NCI-H1694 (cell line): ENCODE data around the gene LCK.
"Not testable (repeated sequence)": the region's sequence is repeated elsewhere in the genome, so short reads cannot be mapped to it uniquely, and the experiment has no call there.

Experiments
- DNase-seq: peaks from one replicate; lab custom pipeline; 2025; lab: John Stamatoyannopoulos, UW

The LCK gene

GRCh38 chr1:32274646-32275340 lies 23.7 kb downstream of the LCK start:
- DNase-seq = no peak

GRCh38 chr1:32275424-32275823 lies 24.4 kb downstream of the LCK start:
- no peak for DNase-seq

- DNase-seq = no peak
These were observed 25.1 kb downstream of the LCK start for GRCh38 chr1:32276032-32276782.

GRCh38 chr1:32284777-32285176 lies 33.7 kb downstream of the LCK start:
- not testable (repeated sequence) for DNase-seq

- no peak for DNase-seq
These were observed 34.6 kb downstream of the LCK start for GRCh38 chr1:32285658-32286057.

- no peak for DNase-seq
These were observed 35.7 kb downstream of the LCK start for GRCh38 chr1:32286763-32287162.

GRCh38 chr1:32289256-32289655 lies 38.2 kb downstream of the LCK start:
- DNase-seq = no peak

- no peak for DNase-seq
These were observed 40.2 kb downstream of the LCK start for GRCh38 chr1:32291145-32291707.

GRCh38 chr1:32291708-32292538 lies 40.9 kb downstream of the LCK start, which contains the start of gene HDAC1:
Gene HDAC1 (plus strand): TSS chr1:32292083. CDS start chr1:32292170, 87 bp downstream.
- DNase-seq = peak; percentile 68

GRCh38 chr1:32298211-32298610 lies 47.1 kb downstream of the LCK start:
- not testable (repeated sequence) for DNase-seq

GRCh38 chr1:32299327-32299726 lies 48.3 kb downstream of the LCK start:
- DNase-seq = no peak

GRCh38 chr1:32303358-32303757 lies 52.3 kb downstream of the LCK start:
- DNase-seq = no peak

- no peak for DNase-seq
These were observed 53.0 kb downstream of the LCK start for GRCh38 chr1:32303997-32304622.

GRCh38 chr1:32305310-32305709 lies 54.2 kb downstream of the LCK start:
- DNase-seq = no peak

GRCh38 chr1:32307324-32307723 lies 56.3 kb downstream of the LCK start:
- DNase-seq = no peak

- DNase-seq = no peak
These were observed 58.9 kb downstream of the LCK start for GRCh38 chr1:32309960-32310359.

- no peak for DNase-seq
These were observed 60.8 kb downstream of the LCK start for GRCh38 chr1:32311709-32312393.

GRCh38 chr1:32316903-32317277 lies 65.8 kb downstream of the LCK start:
- no peak for DNase-seq

- no peak for DNase-seq
These were observed 67.2 kb downstream of the LCK start for GRCh38 chr1:32318127-32318869.

- no peak for DNase-seq
These were observed 70.7 kb downstream of the LCK start for GRCh38 chr1:32321712-32322291.
